LNCaP clone FGC (cell line): ENCODE results near the gene BTD.

Experiments used
- DNase-seq: peaks from one replicate; pipeline ENCODE4 v3.0.0-alpha.2; 2011; ENCODE audit warnings: low read depth
- H3K4me3 ChIP-seq: 2 replicates; pipeline ENCODE4 v1.5.1; 2011; ENCODE audit warnings: mild to moderate bottlenecking, low read depth, low read length, control low read depth
- CTCF ChIP-seq: IDR thresholded peaks from 2 replicates; pipeline ENCODE4 v1.5.1; 2012; ENCODE audit warnings: mild to moderate bottlenecking; ENCODE audit not compliant: control insufficient read depth, insufficient read depth; ENCODE audit errors: extremely low read depth

BTD gene

GRCh38 chr3:15654891-15655290, 53.3 kb downstream of the BTD start:
- TF ChIP-seq CTCF: no peak
- DNase-seq: no peak

GRCh38 chr3:15656342-15656741, 54.8 kb downstream of the BTD start:
- no peak for TF ChIP-seq CTCF
- no peak overlapping the region for H3K4me3 ChIP-seq
- DNase-seq: no peak

More at GRCh38 chr3:15654891-15655290, 53.3 kb downstream of the BTD start:
- no peak overlapping the region for H3K4me3 ChIP-seq

- H3K4me3 ChIP-seq: no peak overlapping the region
- no peak for TF ChIP-seq CTCF
- DNase-seq: no peak
Measured at GRCh38 chr3:15657016-15657415, 55.5 kb downstream of the BTD start.

GRCh38 chr3:15659254-15659975, 57.9 kb downstream of the BTD start:
- peak; percentile 33 for DNase-seq
- TF ChIP-seq CTCF: no peak
- H3K4me3 ChIP-seq: no peak overlapping the region

GRCh38 chr3:15660055-15660935, 58.8 kb downstream of the BTD start:
- TF ChIP-seq CTCF: no peak

GRCh38 chr3:15664144-15664543, 62.6 kb downstream of the BTD start:
- no peak for TF ChIP-seq CTCF
- H3K4me3 ChIP-seq: no peak overlapping the region
- no peak for DNase-seq

More at GRCh38 chr3:15660055-15660935, 58.8 kb downstream of the BTD start:
- peak; percentile 53 for DNase-seq
- no peak overlapping the region for H3K4me3 ChIP-seq
